Endodermal cell (in vitro differentiated cells): ENCODE data around the gene PICALM. TPM values are rescaled to one million over a fixed set of nuclear protein-coding genes. Genes with fewer than 3 reads are reported as not detected.

Experiments
- DNase-seq: peaks from one replicate; pipeline ENCODE4 v3.0.0-alpha.2; 2017
- H3K27ac ChIP-seq: 2 replicates; pipeline ENCODE4 v1.5.1; 2013; ENCODE audit warnings: mild to moderate bottlenecking, low read depth, low read length, moderate library complexity
- H3K27me3 ChIP-seq: 2 replicates; pipeline ENCODE4 v1.6.1; 2013; ENCODE audit warnings: mild to moderate bottlenecking, low read length, moderate library complexity; ENCODE audit not compliant: insufficient read depth, control insufficient read depth, poor library complexity, severe bottlenecking
- H3K36me3 ChIP-seq: 2 replicates; pipeline ENCODE4 v1.7.0; 2013; ENCODE audit warnings: mild to moderate bottlenecking, low read length, moderate library complexity; ENCODE audit not compliant: control insufficient read depth, insufficient read depth
- H3K4me1 ChIP-seq: one replicate; pipeline ENCODE4 v1.7.0; 2013; ENCODE audit warnings: low read length; ENCODE audit not compliant: control insufficient read depth, insufficient read depth
- H3K4me3 ChIP-seq: 2 replicates; pipeline ENCODE4 v1.5.1; 2013; ENCODE audit warnings: mild to moderate bottlenecking, low read length, moderate library complexity
- H3K9ac ChIP-seq: 2 replicates; pipeline ENCODE4 v1.6.1; 2013; ENCODE audit warnings: mild to moderate bottlenecking, low read length, moderate library complexity; ENCODE audit not compliant: poor library complexity, severe bottlenecking; ENCODE audit errors: extremely low read depth
- H3K9me3 ChIP-seq: 2 replicates; pipeline ENCODE4 v1.6.1; 2013; ENCODE audit warnings: mild to moderate bottlenecking, low read length, moderate library complexity; ENCODE audit not compliant: control insufficient read depth
- H3K27ac Mint-ChIP-seq: 2 replicates; pipeline ENCODE4 v1.8.0; 2020; ENCODE audit warnings: mixed read lengths
- H3K27me3 Mint-ChIP-seq: 2 replicates; pipeline ENCODE4 v1.8.0; 2021; ENCODE audit warnings: mild to moderate bottlenecking, mixed read lengths; ENCODE audit not compliant: insufficient read depth
- H3K36me3 Mint-ChIP-seq: 2 replicates; pipeline ENCODE4 v1.8.0; 2020; ENCODE audit warnings: low read depth, mixed read lengths
- H3K4me1 Mint-ChIP-seq: 2 replicates; pipeline ENCODE4 v1.8.0; 2020; ENCODE audit warnings: mixed read lengths
- H3K4me3 Mint-ChIP-seq: 2 replicates; pipeline ENCODE4 v1.8.0; 2020; ENCODE audit warnings: mild to moderate bottlenecking, moderate library complexity, mixed read lengths
- H3K9me3 Mint-ChIP-seq: 2 replicates; pipeline ENCODE4 v1.8.0; 2020; ENCODE audit warnings: mild to moderate bottlenecking, mixed read lengths
- CTCF ChIP-seq: fragments of 200-600 bp; sonication (generic); conservative IDR thresholded peaks from 2 replicates; pipeline ENCODE4 v1.5.0; 2021; ENCODE audit warnings: antibody characterized with exemption, mild to moderate bottlenecking
- WGBS, 2 experiments: methylation state at CpG; one replicate each; pipeline versions ENCODE4 v1.1.5 to v1.1.7; 2013; ENCODE audit warnings: missing lambda C conversion rate in 2 of 2, mixed read lengths in 1 of 2; ENCODE audit not compliant: insufficient coverage in 1 of 2, insufficient read length in 1 of 2; 5-methylcytosine and 5-hydroxymethylcytosine counted together
- total RNA-seq, 2 donors: library from RNA; stranded (reverse); fragmentation: NEBNext Ultra II Directional in 1 of 2; extraction: Animal tissue kit (Norgen Biotek cat#: 25700) in 1 of 2; gene quantifications; 2 replicates in 1 of 2; 3 replicates in 1 of 2; pipeline ENCODE4 v1.2.1, GENCODE V29; 2021

The PICALM gene
- total RNA-seq, 2 donors from 2014 or later = 120 to 129 TPM

GRCh38 chr11:86103808-86104207 is 34.9 kb upstream of the PICALM start:
- Histone ChIP-seq H3K27ac (no peak overlapping the region), H3K9me3 (no peaks in the 10 kb centered on the region), H3K4me1 (peaks cover 5% of the 10 kb centered on the region), H3K4me3 (no peak overlapping the region), H3K27me3 (no peaks in the 10 kb centered on the region), H3K9ac (no peak overlapping the region), H3K36me3 (no peaks in the 10 kb centered on the region)
- Mint-ChIP-seq H3K4me1 (no peaks in the 10 kb centered on the region), H3K27ac (no peak overlapping the region), H3K4me3 (no peak overlapping the region), H3K9me3 (peaks cover 11% of the 10 kb centered on the region), H3K36me3 (no peaks in the 10 kb centered on the region), H3K27me3 (no peaks in the 10 kb centered on the region)
- no peak for DNase-seq
- no peak for TF ChIP-seq CTCF
- 71 to 100% methylated on average over 1 of the region's 1 CpG for WGBS, 2 experiments

GRCh38 chr11:86101941-86102407 is 33.1 kb upstream of the PICALM start:
- no peaks in the 10 kb centered on the region for H3K36me3 Mint-ChIP-seq
- H3K9me3 Mint-ChIP-seq = peaks cover 3% of the 10 kb centered on the region
- Histone ChIP-seq H3K36me3 (no peaks in the 10 kb centered on the region), H3K4me3 (no peak overlapping the region), H3K27me3 (no peaks in the 10 kb centered on the region), H3K4me1 (peaks cover 5% of the 10 kb centered on the region), H3K9ac (no peak overlapping the region), H3K27ac (no peak overlapping the region), H3K9me3 (no peaks in the 10 kb centered on the region)
- DNase-seq = no peak
- no peaks in the 10 kb centered on the region for H3K4me1 Mint-ChIP-seq
- TF ChIP-seq CTCF = no peak
- WGBS, 2 experiments = 80 to 100% methylated on average over 1 to 3 of the region's 3 CpGs
- H3K27me3 Mint-ChIP-seq = no peaks in the 10 kb centered on the region
- no peak overlapping the region for H3K4me3 Mint-ChIP-seq
- H3K27ac Mint-ChIP-seq = no peak overlapping the region

- H3K4me1 ChIP-seq = peaks cover 5% of the 10 kb centered on the region
- no peaks in the 10 kb centered on the region for H3K9me3 ChIP-seq
- TF ChIP-seq CTCF = no peak
- 90 to 100% methylated on average over 1 to 5 of the region's 5 CpGs for WGBS, 2 experiments
- H3K27me3 Mint-ChIP-seq = no peaks in the 10 kb centered on the region
- DNase-seq = no peak
- no peak overlapping the region for H3K27ac Mint-ChIP-seq
- H3K9ac ChIP-seq = no peak overlapping the region
- H3K4me1 Mint-ChIP-seq = no peaks in the 10 kb centered on the region
- H3K27ac ChIP-seq = no peak overlapping the region
- H3K36me3 Mint-ChIP-seq = no peaks in the 10 kb centered on the region
- H3K4me3 Mint-ChIP-seq = no peak overlapping the region
- no peaks in the 10 kb centered on the region for H3K36me3 ChIP-seq
- no peaks in the 10 kb centered on the region for H3K27me3 ChIP-seq
- no peak overlapping the region for H3K4me3 ChIP-seq
- peaks cover 3% of the 10 kb centered on the region for H3K9me3 Mint-ChIP-seq
Measured at GRCh38 chr11:86101493-86101892, 32.6 kb upstream of the PICALM start.
